Trophoblast cell (in vitro differentiated cells and primary cell): ENCODE data around the gene PHAF1.

Experiments
- DNase-seq, 2 donors: peaks; one replicate each; pipeline ENCODE4 v3.0.0-alpha.2; 2016
- H2AFZ ChIP-seq: 2 replicates; pipeline ENCODE4 v1.6.1; 2013; ENCODE audit warnings: low read length, moderate library complexity, mild to moderate bottlenecking; ENCODE audit not compliant: insufficient read depth, poor library complexity
- H2AK5ac ChIP-seq: 2 replicates; pipeline ENCODE4 v1.6.1; 2013; ENCODE audit warnings: mild to moderate bottlenecking, low read length
- H2BK120ac ChIP-seq: 2 replicates; pipeline ENCODE4 v1.6.1; 2013; ENCODE audit warnings: low read length, mild to moderate bottlenecking, moderate library complexity; ENCODE audit not compliant: insufficient read depth, poor library complexity
- H2BK12ac ChIP-seq: 2 replicates; pipeline ENCODE4 v1.6.1; 2013; ENCODE audit warnings: mild to moderate bottlenecking, low read length, moderate library complexity
- H2BK5ac ChIP-seq: 2 replicates; pipeline ENCODE4 v1.6.1; 2013; ENCODE audit warnings: low read length, low read depth, moderate library complexity, mild to moderate bottlenecking; ENCODE audit not compliant: poor library complexity
- H3K14ac ChIP-seq: 2 replicates; pipeline ENCODE4 v1.6.1; 2013; ENCODE audit warnings: mild to moderate bottlenecking, low read length
- H3K18ac ChIP-seq: 2 replicates; pipeline ENCODE4 v1.6.1; 2013; ENCODE audit warnings: mild to moderate bottlenecking, low read length
- H3K23ac ChIP-seq: 2 replicates; pipeline ENCODE4 v1.6.1; 2013; ENCODE audit warnings: low read length
- H3K27ac ChIP-seq: 2 replicates; pipeline ENCODE4 v1.5.1; 2013; ENCODE audit warnings: low read depth, mild to moderate bottlenecking, inconsistent platforms, low read length, moderate library complexity
- H3K27me3 ChIP-seq: 2 replicates; pipeline ENCODE4 v1.6.1; 2013; ENCODE audit warnings: inconsistent platforms, mild to moderate bottlenecking, low read length, moderate library complexity; ENCODE audit not compliant: insufficient read depth
- H3K36me3 ChIP-seq, 2 experiments: 1 replicate in 1 of 2; 2 replicates in 1 of 2; pipeline ENCODE4 v1.6.1; 2013; ENCODE audit warnings: low read length in 2 of 2, mild to moderate bottlenecking in 2 of 2, moderate library complexity in 1 of 2; ENCODE audit not compliant: insufficient read depth in 2 of 2, control insufficient read depth in 1 of 2
- H3K4ac ChIP-seq: 2 replicates; pipeline ENCODE4 v1.6.1; 2013; ENCODE audit warnings: low read depth, mild to moderate bottlenecking, low read length, moderate library complexity
- H3K4me1 ChIP-seq, 2 experiments: 1 replicate in 1 of 2; 2 replicates in 1 of 2; pipeline ENCODE4 v1.6.1; 2013; ENCODE audit warnings: low read length in 2 of 2, mild to moderate bottlenecking in 2 of 2, moderate library complexity in 1 of 2; ENCODE audit not compliant: insufficient read depth in 2 of 2, control insufficient read depth in 1 of 2
- H3K4me2 ChIP-seq: 2 replicates; pipeline ENCODE4 v1.6.1; 2013; ENCODE audit warnings: inconsistent platforms, mild to moderate bottlenecking, low read length, moderate library complexity
- H3K4me3 ChIP-seq: 2 replicates; pipeline ENCODE4 v1.5.1; 2013; ENCODE audit warnings: mild to moderate bottlenecking, low read depth, low read length, inconsistent platforms
- H3K79me1 ChIP-seq: one replicate; pipeline ENCODE4 v1.6.1; 2013; ENCODE audit warnings: low read length
- H3K79me2 ChIP-seq: 2 replicates; pipeline ENCODE4 v1.6.1; 2013; ENCODE audit warnings: low read length, mild to moderate bottlenecking; ENCODE audit not compliant: control insufficient read depth, insufficient read depth, poor library complexity
- H3K9ac ChIP-seq: 2 replicates; pipeline ENCODE4 v1.6.1; 2013; ENCODE audit warnings: mild to moderate bottlenecking, low read length
- H3K9me3 ChIP-seq: 2 replicates; pipeline ENCODE4 v1.6.1; 2013; ENCODE audit warnings: low read depth, mild to moderate bottlenecking, control low read depth, inconsistent platforms, low read length; ENCODE audit not compliant: insufficient read depth
- H4K12ac ChIP-seq: 2 replicates; pipeline ENCODE4 v1.6.1; 2013; ENCODE audit warnings: low read depth, mild to moderate bottlenecking, low read length, moderate library complexity
- H4K8ac ChIP-seq: 2 replicates; pipeline ENCODE4 v1.6.1; 2013; ENCODE audit warnings: low read depth, mild to moderate bottlenecking, low read length, moderate library complexity
- H4K91ac ChIP-seq: one replicate; pipeline ENCODE4 v1.6.1; 2013; ENCODE audit warnings: low read depth, mild to moderate bottlenecking, low read length, moderate library complexity
- WGBS: extraction: QIAGEN DNeasy Blood & Tissue Kit; methylation state at CpG from one replicate; pipeline ENCODE4 v1.1.7; 2013; ENCODE audit warnings: missing lambda C conversion rate; ENCODE audit not compliant: insufficient read length, insufficient coverage; ENCODE audit errors: extremely low coverage; 5-methylcytosine and 5-hydroxymethylcytosine counted together

PHAF1 gene

GRCh38 chr16:67088551-67088950 is 21.2 kb upstream of the PHAF1 start:
- H3K27me3 ChIP-seq, result no peaks in the 10 kb centered on the region
- H3K79me2 ChIP-seq, result no peaks in the 10 kb centered on the region
- no peak overlapping the region for H2BK5ac ChIP-seq
- peaks cover 7% of the 10 kb centered on the region in 2 experiments for H3K36me3 ChIP-seq
- no peak overlapping the region for H2AFZ ChIP-seq
- no CpG with 5 or more reads among the region's 4 CpGs for WGBS
- H4K12ac ChIP-seq, result no peak overlapping the region
- H3K9ac ChIP-seq, result no peak overlapping the region
- no peaks in the 10 kb centered on the region for H3K9me3 ChIP-seq
- H3K4me3 ChIP-seq, result no peak overlapping the region
- H3K79me1 ChIP-seq, result no peaks in the 10 kb centered on the region
- H4K91ac ChIP-seq, result no peak overlapping the region
- no peaks in the 10 kb centered on the region for H3K4me1 ChIP-seq
- no peak overlapping the region for H3K4me2 ChIP-seq
- H4K8ac ChIP-seq, result no peak overlapping the region
- DNase-seq, result no peak
- no peak overlapping the region for H3K27ac ChIP-seq
- H3K18ac ChIP-seq, result no peak overlapping the region
- no peak overlapping the region for H2BK120ac ChIP-seq
- H2AK5ac ChIP-seq, result no peak overlapping the region
- H3K23ac ChIP-seq, result no peak overlapping the region
- H3K4ac ChIP-seq, result no peak overlapping the region
- H3K14ac ChIP-seq, result no peak overlapping the region
- no peak overlapping the region for H2BK12ac ChIP-seq

GRCh38 chr16:67089101-67089500 is 20.6 kb upstream of the PHAF1 start:
- H3K27ac ChIP-seq, result no peak overlapping the region
- no peak overlapping the region for H3K23ac ChIP-seq
- H2AK5ac ChIP-seq, result no peak overlapping the region
- no peaks in the 10 kb centered on the region for H3K79me1 ChIP-seq
- H3K14ac ChIP-seq, result no peak overlapping the region
- H2BK120ac ChIP-seq, result no peak overlapping the region
- H3K4me3 ChIP-seq, result no peak overlapping the region
- no peak overlapping the region for H3K18ac ChIP-seq
- H2BK5ac ChIP-seq, result no peak overlapping the region
- H3K4me1 ChIP-seq, result no peaks in the 10 kb centered on the region
- H4K12ac ChIP-seq, result no peak overlapping the region
- H3K79me2 ChIP-seq, result no peaks in the 10 kb centered on the region
- no peak overlapping the region for H4K91ac ChIP-seq
- H3K4ac ChIP-seq, result no peak overlapping the region
- H2BK12ac ChIP-seq, result no peak overlapping the region
- DNase-seq, result no peak
- no peak overlapping the region for H3K9ac ChIP-seq
- no peak overlapping the region for H4K8ac ChIP-seq
- no peaks in the 10 kb centered on the region for H3K9me3 ChIP-seq
- H3K4me2 ChIP-seq, result no peak overlapping the region
- H3K27me3 ChIP-seq, result no peaks in the 10 kb centered on the region
- peaks cover 5 to 7% of the 10 kb centered on the region in 2 experiments for H3K36me3 ChIP-seq
- H2AFZ ChIP-seq, result no peak overlapping the region

GRCh38 chr16:67091906-67092566 is 17.7 kb upstream of the PHAF1 start:
- H3K36me3 ChIP-seq, result peaks cover 4 to 14% of the 10 kb centered on the region in 2 experiments
- no peak overlapping the region for H2AFZ ChIP-seq
- no peak overlapping the region for H2BK5ac ChIP-seq
- no peaks in the 10 kb centered on the region for H3K79me1 ChIP-seq
- H3K79me2 ChIP-seq, result no peaks in the 10 kb centered on the region
- H4K12ac ChIP-seq, result no peak overlapping the region
- H3K27me3 ChIP-seq, result no peaks in the 10 kb centered on the region
- no peak overlapping the region for H3K18ac ChIP-seq
- H4K8ac ChIP-seq, result no peak overlapping the region
- H3K4me3 ChIP-seq, result no peak overlapping the region
- no peak overlapping the region for H4K91ac ChIP-seq
- no peak overlapping the region for H2BK12ac ChIP-seq
- no CpG with 5 or more reads among the region's 4 CpGs for WGBS
- no peak overlapping the region for H3K4ac ChIP-seq
- H3K9me3 ChIP-seq, result no peaks in the 10 kb centered on the region
- no peak overlapping the region for H3K27ac ChIP-seq
- no peak overlapping the region for H2AK5ac ChIP-seq
- H2BK120ac ChIP-seq, result no peak overlapping the region
- no peak overlapping the region for H3K9ac ChIP-seq
- peak in 1 of 2 donors; percentile 58 for DNase-seq
- H3K4me1 ChIP-seq, result no peaks in the 10 kb centered on the region
- H3K14ac ChIP-seq, result no peak overlapping the region
- no peak overlapping the region for H3K23ac ChIP-seq
- H3K4me2 ChIP-seq, result no peak overlapping the region

- Histone ChIP-seq H3K18ac (no peak overlapping the region), H2AFZ (no peak overlapping the region), H2BK120ac (no peak overlapping the region), H3K27ac (no peak overlapping the region), H3K79me1 (no peaks in the 10 kb centered on the region), H3K4me3 (no peak overlapping the region), H4K91ac (no peak overlapping the region), H3K27me3 (no peaks in the 10 kb centered on the region), H4K8ac (no peak overlapping the region), H2BK5ac (no peak overlapping the region), H2AK5ac (no peak overlapping the region), H3K9ac (no peak overlapping the region), H3K36me3 (peaks cover 4 to 18% of the 10 kb centered on the region in 2 experiments), H3K23ac (no peak overlapping the region), H2BK12ac (no peak overlapping the region), H3K4me1 (no peaks in the 10 kb centered on the region), H3K4me2 (no peak overlapping the region), H3K4ac (no peak overlapping the region), H3K79me2 (no peaks in the 10 kb centered on the region), H4K12ac (no peak overlapping the region), H3K14ac (no peak overlapping the region), H3K9me3 (no peaks in the 10 kb centered on the region)
- DNase-seq, result no peak
- no CpG with 5 or more reads among the region's 4 CpGs for WGBS
These were observed 16.5 kb upstream of the PHAF1 start for GRCh38 chr16:67093098-67093726.
